ENCODE data around the gene KLHDC8A.
A peak's percentile ranks its signal among the peaks of the same experiment; 100 is the strongest.

Gene KLHDC8A

GRCh38 chr1:205326812-205327466, 29.8 kb downstream of the KLHDC8A start:
- DNase-seq, result no peak
- no peak overlapping the region for H3K4me3 ChIP-seq (ENCODE audit: low read depth, low read length)
- H3K36me3 ChIP-seq, result no peaks in the 10 kb centered on the region
- no peaks in the 10 kb centered on the region; the same call in 1 of the 2 replicates for H3K27me3 ChIP-seq
- no peaks in the 10 kb centered on the region for H3K4me1 ChIP-seq
- TF ChIP-seq CTCF (IDR thresholded peaks at IDR 0.05; ENCODE audit: low read depth, low read length), result no peak
- no peaks in the 10 kb centered on the region for H3K9me3 ChIP-seq

DNA sequence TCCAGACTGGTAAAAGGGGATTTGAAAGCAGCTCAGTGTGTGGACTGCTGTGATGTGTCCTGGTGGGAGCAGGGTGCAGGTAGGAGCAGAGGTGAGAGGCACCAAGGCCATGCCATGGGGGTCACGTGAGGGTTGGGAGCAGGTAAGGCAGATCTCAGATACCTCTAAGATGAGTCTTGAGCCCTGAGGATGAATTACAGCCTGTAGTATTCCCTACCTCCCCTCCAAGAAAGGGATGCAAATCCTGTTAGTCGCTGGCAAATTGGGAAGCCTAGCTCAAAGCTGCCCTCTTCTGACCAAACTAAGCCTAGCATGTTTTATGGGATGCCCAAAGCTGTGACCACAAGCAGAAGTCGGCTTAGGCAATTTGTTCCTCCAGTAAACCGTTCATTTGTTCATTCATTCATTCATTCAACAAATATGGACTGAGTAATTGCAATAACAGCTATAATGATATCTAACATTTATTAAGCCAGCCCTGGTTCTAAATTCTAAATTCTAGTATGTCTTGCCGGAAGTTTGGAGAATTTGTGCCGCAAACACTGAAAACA, 31.3 kb downstream of the KLHDC8A start:
- TF ChIP-seq CTCF (IDR thresholded peaks at IDR 0.05; ENCODE audit: low read depth, low read length), result peak; percentile 84
- Histone ChIP-seq H3K27me3 (no peaks in the 10 kb centered on the region; the same call in 1 of the 2 replicates), H3K4me1 (no peaks in the 10 kb centered on the region), H3K36me3 (no peaks in the 10 kb centered on the region), H3K9me3 (no peaks in the 10 kb centered on the region), H3K4me3 (ENCODE audit: low read depth, low read length) (no peak overlapping the region)
- DNase-seq, result peak; percentile 62

GRCh38 chr1:205324781-205325180, 31.9 kb downstream of the KLHDC8A start:
- TF ChIP-seq CTCF (IDR thresholded peaks at IDR 0.05; ENCODE audit: low read depth, low read length), result no peak
- H3K4me3 ChIP-seq (ENCODE audit: low read depth, low read length), result no peak overlapping the region
- H3K4me1 ChIP-seq, result peaks cover under 1% of the 10 kb centered on the region; the same call in 1 of the 2 replicates
- H3K36me3 ChIP-seq, result no peaks in the 10 kb centered on the region
- H3K9me3 ChIP-seq, result no peaks in the 10 kb centered on the region
- no peak for DNase-seq
- no peaks in the 10 kb centered on the region; the same call in 1 of the 2 replicates for H3K27me3 ChIP-seq

GRCh38 chr1:205323794-205324193, 32.9 kb downstream of the KLHDC8A start:
- Histone ChIP-seq H3K4me1 (peaks cover 5% of the 10 kb centered on the region; the same call in 1 of the 2 replicates), H3K27me3 (no peaks in the 10 kb centered on the region; the same call in 1 of the 2 replicates), H3K9me3 (no peaks in the 10 kb centered on the region), H3K36me3 (no peaks in the 10 kb centered on the region), H3K4me3 (ENCODE audit: low read depth, low read length) (no peak overlapping the region)
- DNase-seq, result no peak
- no peak for TF ChIP-seq CTCF (IDR thresholded peaks at IDR 0.05; ENCODE audit: low read depth, low read length)

- no peak for DNase-seq
- no peak for TF ChIP-seq CTCF (IDR thresholded peaks at IDR 0.05; ENCODE audit: low read depth, low read length)
- peaks cover 20% of the 10 kb centered on the region for H3K4me1 ChIP-seq
- H3K9me3 ChIP-seq, result no peaks in the 10 kb centered on the region
- no peaks in the 10 kb centered on the region for H3K36me3 ChIP-seq
- H3K4me3 ChIP-seq (ENCODE audit: low read depth, low read length), result peak overlapping the region; percentile 10; the same call in 1 of the 2 replicates
- no peaks in the 10 kb centered on the region; the same call in 1 of the 2 replicates for H3K27me3 ChIP-seq
Measured at GRCh38 chr1:205321959-205322283, 34.8 kb downstream of the KLHDC8A start.
